Measurements from ENCODE around the gene DPP6.

Gene DPP6

DNA sequence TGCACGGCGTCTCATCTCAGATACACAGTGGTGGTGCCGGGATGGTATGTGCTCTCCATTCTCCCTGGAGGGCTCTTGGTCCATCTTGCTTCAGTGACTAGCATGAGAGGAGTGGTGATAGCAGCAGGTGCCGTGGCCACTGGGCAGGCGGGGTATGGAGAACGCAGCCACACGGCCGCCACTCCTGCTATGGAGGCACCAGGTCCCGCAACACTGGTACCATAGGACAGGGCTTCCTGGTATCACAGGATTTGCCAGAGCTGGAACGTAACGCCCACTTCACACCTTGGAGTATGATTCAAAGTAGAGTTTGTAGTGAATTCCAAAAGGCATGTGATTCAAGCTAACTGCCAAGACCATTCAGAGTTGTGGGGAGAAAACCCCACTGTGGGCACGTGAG lies 284.1 kb downstream of the DPP6 start:
- TF ChIP-seq, protein P1, sequence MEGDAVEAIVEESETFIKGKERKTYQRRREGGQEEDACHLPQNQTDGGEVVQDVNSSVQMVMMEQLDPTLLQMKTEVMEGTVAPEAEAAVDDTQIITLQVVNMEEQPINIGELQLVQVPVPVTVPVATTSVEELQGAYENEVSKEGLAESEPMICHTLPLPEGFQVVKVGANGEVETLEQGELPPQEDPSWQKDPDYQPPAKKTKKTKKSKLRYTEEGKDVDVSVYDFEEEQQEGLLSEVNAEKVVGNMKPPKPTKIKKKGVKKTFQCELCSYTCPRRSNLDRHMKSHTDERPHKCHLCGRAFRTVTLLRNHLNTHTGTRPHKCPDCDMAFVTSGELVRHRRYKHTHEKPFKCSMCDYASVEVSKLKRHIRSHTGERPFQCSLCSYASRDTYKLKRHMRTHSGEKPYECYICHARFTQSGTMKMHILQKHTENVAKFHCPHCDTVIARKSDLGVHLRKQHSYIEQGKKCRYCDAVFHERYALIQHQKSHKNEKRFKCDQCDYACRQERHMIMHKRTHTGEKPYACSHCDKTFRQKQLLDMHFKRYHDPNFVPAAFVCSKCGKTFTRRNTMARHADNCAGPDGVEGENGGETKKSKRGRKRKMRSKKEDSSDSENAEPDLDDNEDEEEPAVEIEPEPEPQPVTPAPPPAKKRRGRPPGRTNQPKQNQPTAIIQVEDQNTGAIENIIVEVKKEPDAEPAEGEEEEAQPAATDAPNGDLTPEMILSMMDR (IDR thresholded peaks at IDR 0.05; ENCODE audit: low read depth, low read length) = no peak
- DNase-seq (ENCODE audit: extremely low read depth, low read depth) = no peak

DNA sequence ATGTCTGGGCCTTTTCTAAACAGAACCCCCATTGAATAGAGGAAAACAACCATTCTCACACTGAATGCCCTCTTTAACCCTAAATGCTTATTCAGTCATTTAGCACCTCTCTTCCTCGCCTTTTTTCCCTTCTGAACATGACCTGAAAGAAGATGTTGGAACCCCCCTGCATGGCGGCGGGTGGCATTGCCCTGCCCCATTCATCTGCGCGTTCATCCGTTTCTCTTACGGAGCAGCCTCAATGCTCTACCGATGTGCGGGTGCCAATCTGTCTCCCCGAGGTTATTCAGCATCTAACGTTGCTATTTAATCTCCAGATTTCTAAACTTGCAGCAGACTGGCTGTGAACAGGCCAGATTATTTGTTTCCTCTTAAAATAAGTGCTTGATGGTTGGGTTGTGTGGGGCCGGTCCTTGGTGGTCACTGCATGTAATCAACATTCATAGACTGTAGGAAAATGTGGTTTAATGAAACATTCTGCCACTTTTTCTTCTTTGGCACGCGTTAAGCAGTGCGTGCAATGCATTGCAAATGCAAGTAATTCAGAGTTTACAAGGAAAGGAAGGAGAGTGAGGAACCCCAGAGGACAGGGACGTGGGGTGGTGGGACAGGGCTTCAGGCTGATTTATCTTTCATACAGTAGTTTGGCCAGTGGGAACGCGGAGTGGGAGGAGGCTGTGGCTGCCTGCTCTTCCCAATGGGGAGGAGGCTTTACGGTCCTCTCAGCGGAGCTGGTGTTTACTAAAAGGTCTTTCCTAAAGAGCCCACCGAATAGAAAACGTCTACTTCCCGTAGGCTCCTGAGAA lies 286.7 kb downstream of the DPP6 start:
- no peak for DNase-seq (ENCODE audit: extremely low read depth, low read depth)
- TF ChIP-seq, protein P1 (IDR thresholded peaks at IDR 0.05; ENCODE audit: low read depth, low read length) = no peak

DNA sequence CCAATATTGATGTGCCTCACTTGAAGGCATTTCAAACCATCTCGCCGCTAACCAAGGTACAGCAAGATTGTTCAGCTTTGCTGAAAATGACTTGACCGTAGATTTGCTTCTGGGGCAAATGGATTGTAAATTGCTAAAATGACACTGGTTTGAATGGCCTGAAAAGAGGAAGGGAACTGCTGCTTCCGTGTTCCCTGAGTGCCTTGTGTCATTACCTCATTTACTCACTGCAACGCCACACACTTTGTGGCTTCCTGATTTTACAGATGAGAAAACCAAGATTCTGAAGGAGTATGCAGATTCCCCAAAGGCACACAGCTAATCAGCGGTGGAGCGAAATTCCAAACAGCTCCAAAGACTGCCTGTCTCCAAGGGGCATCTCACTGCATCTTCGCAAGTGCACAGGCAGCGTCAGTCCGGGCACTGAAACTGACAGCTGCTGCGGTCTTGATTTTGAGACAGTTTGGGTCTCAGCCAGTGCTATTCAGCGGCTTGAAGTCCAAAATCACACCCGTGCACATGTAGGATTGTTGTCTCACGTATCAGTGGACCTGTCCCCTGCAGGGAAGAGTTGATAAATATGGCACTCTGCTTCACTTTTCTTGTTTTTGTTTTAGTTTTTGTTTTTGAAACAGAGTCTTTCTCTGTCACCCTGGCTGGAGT lies 290.9 kb downstream of the DPP6 start:
- TF ChIP-seq, protein P1 (IDR thresholded peaks at IDR 0.05; ENCODE audit: low read depth, low read length) = no peak

DNA sequence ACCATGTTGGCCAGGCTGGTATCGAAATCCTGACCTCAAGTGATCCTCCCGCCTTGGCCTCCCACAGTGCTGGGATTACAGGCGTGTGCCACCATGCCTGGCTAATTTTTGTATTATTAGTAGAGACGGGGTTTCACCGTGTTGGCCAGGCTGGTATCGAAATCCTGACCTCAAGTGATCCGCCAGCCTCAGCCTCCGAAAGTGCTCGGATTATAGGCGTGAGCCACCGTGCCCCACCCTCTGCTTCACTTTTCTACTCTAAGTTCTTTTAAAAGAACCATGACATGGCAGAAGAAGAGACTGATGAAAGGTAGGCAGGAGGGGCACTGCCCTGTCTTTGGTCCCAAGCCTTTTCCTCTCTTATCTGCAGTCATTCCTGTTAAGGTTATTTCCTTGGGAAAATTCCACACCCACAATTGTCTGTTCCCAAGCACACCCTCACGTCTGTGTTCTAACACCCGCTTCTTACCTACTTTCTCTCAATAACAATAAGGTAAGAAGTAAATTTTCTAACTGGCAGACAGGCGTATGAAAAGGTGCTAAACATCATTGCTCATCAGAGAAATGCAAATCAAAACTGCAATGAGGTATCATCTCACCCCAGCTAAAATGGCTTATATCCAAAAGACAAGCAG lies 291.7 kb downstream of the DPP6 start:
- TF ChIP-seq, protein P1 (IDR thresholded peaks at IDR 0.05; ENCODE audit: low read depth, low read length) = no peak
- no peak for DNase-seq (ENCODE audit: extremely low read depth, low read depth)

More for the DNA sequence above, 290.9 kb downstream of the DPP6 start:
- DNase-seq (ENCODE audit: extremely low read depth, low read depth) = no peak

DNA sequence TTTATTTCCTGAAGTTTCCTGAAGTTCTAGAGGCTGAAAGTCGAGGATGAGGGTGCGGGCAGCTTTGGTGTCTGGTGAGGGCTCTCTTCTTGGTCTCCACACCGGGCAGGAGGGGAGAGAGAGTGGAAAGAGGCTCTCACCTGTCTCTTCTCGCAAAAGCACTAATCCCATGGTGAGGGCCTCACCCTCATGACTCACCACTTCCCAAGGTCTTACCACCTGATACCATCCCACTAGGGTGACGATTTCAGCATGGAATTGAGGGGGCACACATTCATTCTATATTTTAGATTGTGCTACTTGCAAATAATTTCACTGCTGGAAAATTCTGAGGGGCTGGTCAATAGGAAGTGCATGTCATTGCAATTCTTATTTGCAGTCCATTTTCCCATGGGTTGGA lies 292.9 kb downstream of the DPP6 start:
- no peak for DNase-seq (ENCODE audit: extremely low read depth, low read depth)
- TF ChIP-seq, protein P1 (IDR thresholded peaks at IDR 0.05; ENCODE audit: low read depth, low read length) = no peak

DNA sequence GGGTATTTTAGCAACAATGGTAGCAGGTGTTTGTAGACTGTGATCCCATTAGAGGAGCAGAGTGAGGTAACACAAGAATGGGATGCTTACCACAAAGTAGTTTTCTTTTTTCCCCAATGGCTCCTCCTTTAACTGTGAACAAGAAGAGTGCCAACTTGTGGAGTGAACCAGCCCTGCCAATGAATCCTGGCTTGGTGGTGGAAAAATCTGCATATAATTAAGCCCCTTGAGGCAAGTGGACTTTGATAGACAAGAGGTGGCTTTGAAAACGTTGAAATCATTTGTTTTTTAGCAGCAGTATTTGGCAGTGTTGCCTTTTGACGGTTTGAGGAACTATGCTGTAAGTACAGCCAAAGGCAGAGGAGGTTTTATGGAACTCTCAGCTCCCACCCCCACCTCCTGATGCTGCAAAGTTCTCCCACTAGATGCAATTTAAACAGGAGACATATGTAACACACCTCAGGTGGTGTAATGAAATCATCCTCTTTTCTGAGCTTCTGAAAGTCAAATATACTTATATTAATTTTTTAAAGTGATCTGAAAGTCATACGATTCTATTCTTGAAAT lies 295.6 kb downstream of the DPP6 start:
- no peak for DNase-seq (ENCODE audit: extremely low read depth, low read depth)
- TF ChIP-seq, protein P1 (IDR thresholded peaks at IDR 0.05; ENCODE audit: low read depth, low read length) = no peak
